DMS79 (cell line): Measurements from ENCODE around the gene AAMDC.
"Not testable (repeated sequence)": the region's sequence is repeated elsewhere in the genome, so short reads cannot be mapped to it uniquely, and the experiment has no call there.

Experiments used
- DNase-seq: peaks from one replicate; lab custom pipeline; 2025; lab: John Stamatoyannopoulos, UW

The AAMDC gene

DNA sequence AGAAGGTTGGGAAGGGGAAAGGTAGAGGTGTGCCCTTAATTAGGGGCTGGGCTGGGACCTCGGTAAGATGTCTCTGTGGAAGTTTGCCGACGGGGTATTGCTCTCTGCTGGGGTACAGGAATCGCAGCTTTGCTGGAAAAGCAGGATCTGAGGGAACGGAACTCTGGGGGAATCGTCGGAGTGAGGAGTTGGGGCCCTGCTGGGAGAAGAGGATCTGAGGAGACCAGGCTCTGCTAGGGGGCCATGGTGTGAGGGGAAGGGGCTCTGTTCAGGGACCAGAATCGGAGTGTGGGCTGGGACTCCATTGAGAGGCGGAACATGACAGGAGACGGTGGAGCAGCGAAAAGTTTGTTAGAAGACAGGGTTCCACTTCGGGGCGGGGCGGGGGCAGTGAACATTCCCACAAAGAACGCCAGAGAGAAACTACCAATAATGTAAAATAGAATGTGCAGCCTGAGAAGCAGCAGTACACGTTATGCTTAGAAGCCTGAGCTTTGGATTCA lies 456 bp downstream of the AAMDC start:
- DNase-seq: peak; percentile 32

GRCh38 chr11:77822126-77822525 lies 1.2 kb downstream of the AAMDC start:
- not testable (repeated sequence) for DNase-seq

GRCh38 chr11:77823775-77824174 lies 2.8 kb downstream of the AAMDC start:
- no peak for DNase-seq

DNA sequence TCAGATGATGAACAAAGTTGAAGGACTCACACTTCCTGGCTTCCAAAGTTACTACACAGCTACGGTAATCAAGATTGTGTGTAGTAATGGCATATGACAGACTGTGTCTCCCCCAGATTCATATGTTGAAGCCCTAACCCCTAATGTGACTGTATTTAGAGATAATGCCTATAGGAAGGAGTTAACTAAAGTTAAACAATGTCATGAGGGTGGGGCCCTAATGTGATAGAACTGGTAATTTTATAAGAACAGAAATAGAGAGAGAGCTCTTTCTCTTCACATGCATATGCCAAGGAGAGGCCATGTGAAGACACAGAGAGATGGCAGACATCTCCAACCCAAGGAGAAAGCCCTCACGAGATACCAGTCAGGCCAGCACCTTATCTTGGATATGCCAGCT lies 8.0 kb downstream of the AAMDC start:
- DNase-seq: no peak

DNA sequence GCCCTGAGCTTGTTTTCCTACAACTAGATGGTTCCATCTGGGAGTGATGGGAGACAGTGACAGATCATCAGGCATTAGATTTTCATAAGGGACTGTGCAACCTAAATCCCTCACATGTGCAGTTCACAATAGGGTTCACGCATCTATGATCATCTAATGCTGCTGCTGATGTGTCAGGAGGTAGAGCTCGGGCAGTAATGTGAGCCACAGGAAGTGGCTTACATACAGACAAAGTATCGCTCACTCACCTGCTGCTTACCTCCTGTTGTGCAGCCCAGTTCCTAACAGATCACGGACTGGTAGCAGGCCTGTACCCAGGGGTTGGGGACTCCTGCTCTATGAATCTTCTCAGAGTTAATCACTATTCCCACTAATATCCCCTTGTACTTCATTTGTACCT lies 12.4 kb downstream of the AAMDC start:
- no peak for DNase-seq

GRCh38 chr11:77842441-77843121 lies 21.6 kb downstream of the AAMDC start:
- no peak for DNase-seq

DNA sequence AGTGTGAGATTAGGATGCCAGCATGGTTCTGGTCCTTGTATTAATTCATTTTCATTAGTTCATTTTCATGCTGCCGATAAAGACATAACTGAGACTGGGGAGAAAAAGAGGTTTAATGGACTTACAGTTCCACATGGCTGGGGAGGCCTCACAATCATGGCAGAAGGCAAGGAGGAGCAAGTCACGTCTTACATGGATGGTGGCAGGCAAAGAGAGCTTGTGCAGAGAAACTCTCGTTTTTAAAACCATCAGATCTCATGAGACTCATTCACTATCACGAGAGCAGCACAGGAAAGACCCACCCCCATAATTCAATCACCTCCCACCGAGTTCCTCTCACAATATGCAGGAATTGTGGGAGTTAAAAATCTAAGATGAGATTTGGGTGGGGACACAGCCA lies 22.8 kb downstream of the AAMDC start:
- DNase-seq: not testable (repeated sequence)

DNA sequence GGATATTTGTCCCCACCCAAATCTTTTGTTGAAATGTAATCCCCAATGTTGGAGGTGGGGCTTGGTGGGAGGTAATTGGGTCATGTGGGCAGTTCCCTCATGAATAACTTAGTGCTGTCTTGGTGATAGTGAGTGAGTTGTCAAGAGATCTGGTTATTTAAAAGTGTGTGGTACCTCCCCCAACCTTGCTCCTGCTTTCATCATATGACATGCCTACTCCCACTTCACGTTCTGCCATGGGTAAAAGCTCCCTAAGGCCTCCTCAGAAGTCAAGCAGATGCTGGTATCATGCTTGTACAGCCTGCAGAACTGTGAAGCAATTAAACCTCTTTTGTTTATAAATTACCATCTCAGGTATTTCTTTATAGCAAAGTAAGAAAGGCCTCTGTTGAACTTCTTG lies 30.6 kb downstream of the AAMDC start:
- no peak for DNase-seq

DNA sequence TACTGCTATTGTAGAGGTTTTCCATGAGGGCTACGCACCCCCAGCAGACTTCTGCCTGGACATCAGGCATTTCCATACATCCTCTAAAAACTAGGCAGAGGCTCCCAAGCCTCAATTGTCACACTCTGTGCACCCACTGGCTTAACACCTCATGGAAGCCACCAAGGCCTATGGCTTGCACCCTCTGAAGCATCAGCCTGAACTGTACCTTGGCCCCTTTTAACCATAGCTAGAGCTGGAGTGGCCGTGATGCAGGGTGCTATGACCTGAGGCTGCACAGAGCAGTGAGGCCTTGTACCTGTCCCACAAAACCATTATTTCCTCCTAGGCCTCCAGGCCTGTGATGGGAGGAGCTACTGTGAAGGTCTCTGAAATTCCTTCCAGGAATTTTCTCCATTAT lies 33.9 kb downstream of the AAMDC start:
- no peak for DNase-seq

- DNase-seq: not testable (repeated sequence)
Measured at GRCh38 chr11:77857906-77858457, 37.0 kb downstream of the AAMDC start.

DNA sequence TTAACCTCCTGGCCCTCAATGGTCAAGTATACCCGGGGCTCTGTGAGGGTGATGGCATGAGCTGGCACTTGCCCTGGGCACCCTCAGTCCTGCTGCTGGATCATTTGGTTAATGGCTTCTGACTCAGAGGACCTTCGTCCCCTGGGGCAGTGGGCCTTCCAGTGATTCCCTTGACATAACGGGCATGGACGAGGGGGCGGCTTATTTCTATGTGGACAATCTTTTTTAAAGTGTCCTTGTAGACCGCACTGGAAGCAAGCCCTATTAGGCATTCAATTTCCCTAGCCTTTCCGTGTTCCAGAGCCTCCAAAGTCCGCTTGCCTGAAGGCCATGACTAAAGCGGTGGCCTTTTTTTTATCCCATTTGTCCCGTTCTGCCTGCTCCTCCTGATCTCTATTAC lies 40.5 kb downstream of the AAMDC start:
- not testable (repeated sequence) for DNase-seq

DNA sequence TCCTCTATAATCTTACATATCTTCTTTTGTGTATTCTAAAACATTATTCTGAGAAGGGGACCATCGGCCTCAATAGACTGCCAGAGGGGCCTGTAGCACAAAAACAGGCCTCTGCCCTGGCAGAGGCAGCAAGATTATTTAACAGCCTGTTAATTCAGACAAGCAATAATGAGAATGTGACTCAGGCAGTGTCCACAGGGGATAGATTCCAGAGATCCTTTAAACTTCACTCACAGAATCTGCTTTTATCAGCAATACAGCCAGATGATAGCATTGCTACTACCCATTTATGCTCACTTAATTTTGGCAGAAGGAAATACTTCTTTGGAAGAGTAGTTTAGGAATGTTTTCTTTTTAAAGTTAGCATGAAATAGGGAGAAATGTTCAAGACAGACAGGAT lies 44.9 kb downstream of the AAMDC start:
- no peak for DNase-seq

DNA sequence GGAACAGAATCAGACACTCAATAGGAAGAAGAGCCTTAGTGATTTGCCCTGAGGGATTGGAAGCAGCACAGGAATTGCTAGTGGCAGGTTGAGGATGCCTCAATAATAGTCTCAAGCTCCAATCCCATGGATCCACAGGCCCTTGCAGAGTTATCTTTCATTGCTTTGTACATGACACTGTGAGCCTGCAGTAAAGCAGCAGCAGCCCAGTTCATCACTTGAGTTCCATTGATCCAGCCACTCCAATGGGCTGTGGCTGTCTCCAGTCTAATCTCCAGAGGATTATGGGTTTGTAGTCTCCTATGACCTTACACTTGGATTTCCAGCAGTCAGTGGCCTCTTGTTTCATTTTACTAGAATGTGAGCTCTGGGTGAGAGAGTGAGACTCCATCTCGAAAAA lies 45.4 kb downstream of the AAMDC start:
- DNase-seq: no peak

- no peak for DNase-seq
Measured at GRCh38 chr11:77868744-77869143, 47.8 kb downstream of the AAMDC start.

DNA sequence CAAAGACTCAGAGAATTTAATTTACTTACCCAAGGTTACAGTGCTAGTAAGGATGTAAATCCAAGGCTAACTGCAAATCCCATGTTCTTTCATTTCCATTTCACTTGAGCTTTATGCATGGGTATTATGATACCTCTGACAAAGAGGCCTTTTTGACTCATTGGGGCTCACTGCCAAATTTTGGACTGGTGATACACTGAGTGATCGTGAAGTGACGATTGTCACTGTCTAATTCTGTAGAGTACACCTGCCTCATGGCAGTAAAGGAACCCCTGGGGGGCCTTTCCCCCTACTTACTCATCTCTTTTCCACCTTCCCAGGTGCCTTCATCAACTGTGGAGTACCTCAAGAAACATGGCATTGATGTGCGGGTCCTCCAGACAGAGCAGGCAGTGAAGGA lies 50.9 kb downstream of the AAMDC start:
- DNase-seq: no peak

DNA sequence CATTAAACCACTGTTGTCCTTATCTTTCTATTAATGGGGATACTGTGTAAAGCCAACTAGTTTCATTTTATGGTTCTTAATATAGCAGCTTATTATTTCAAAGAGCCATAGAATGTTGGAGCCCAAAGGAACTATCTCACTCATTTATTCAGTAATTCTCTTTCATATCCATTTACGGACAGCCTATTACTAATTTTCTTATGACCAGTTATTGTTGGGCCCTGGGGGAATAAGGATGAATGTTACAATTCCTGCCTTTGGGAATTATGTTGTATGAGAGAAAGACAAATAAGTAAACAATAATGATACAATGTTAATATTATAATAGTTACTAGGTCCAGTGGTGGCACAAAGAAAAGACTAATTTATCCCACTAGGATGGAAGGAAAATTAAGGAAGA lies 52.4 kb downstream of the AAMDC start:
- no peak for DNase-seq

DNA sequence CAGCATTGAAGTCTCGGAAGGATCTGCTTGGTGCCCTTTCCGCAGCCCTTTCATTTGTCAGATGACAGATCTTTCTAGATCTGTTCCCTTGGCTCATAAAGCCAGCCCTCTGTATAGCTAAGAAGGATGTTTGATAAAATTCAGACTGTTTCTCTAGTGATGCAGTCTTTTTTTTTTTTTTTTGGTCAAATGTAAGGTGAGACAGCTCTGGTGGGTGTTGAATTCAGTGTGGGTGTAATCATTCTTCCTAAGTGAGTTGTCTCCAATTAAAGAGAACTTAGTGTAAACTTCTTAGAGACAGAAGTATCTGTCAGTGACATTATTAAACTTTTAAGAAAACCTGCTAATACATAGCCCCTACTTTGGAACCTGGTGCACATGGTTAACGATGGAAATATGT lies 53.3 kb downstream of the AAMDC start:
- no peak for DNase-seq

GRCh38 chr11:77876045-77876444 lies 55.1 kb downstream of the AAMDC start:
- no peak for DNase-seq

DNA sequence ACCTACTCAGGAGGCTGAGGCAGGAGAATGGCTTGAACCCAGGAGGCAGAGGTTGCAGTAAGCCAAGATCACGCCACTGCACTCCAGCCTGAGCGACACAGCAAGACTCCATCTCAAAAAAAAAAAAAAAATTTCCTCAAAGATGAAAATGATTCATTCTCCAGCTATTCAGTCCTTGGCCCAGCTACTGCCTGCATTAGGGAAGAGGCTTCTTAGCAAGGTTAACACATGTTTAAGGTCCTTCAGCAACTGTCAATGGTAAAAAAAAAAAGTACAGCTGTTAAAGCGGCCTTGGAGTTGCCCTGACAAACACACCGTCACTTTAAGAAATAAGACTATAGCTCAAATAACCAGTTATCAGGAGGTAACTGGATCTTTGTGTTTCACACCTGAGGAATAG lies 57.3 kb downstream of the AAMDC start:
- not testable (repeated sequence) for DNase-seq

DNA sequence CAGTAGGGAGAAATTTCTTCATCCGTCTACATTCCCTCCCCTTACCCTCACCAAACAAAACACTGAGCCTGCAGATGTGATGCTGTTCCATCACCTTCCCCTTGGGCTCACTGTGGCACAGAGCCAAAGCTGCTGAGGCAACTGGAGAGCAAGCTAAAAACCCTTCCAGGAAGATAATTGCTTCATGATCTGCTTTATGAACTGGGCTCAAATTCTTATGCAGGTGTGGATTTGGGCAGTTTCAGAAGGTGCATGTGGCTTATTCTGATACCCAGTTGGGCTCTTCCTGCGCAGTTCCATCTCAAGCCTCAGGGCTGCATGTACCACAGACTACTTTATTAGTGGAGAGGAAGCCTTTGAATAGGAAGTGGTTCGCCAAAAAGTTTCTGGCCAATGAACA lies 58.3 kb downstream of the AAMDC start:
- peak; percentile 31 for DNase-seq

DNA sequence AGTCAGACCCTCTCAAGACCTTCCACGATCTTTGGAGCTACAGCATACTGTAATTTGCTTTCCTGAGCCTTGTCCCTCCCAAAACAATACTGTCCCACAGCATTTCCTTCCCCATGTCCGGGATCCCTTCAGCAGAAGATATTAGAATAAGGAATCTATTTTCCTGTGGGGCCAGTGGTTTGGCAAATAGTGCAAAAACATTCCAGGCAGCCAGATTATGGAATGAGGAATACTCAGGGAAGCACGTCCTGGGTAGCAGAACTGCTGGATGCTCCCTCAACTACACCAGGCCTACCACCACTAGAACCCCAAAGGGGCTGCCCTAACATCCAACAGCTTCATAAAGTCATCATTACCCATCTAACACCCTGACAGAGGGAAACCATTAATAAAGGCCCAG lies 61.5 kb downstream of the AAMDC start:
- no peak for DNase-seq

GRCh38 chr11:77883775-77884174 lies 62.8 kb downstream of the AAMDC start:
- DNase-seq: no peak

GRCh38 chr11:77884186-77884828 lies 63.4 kb downstream of the AAMDC start:
- no peak for DNase-seq

DNA sequence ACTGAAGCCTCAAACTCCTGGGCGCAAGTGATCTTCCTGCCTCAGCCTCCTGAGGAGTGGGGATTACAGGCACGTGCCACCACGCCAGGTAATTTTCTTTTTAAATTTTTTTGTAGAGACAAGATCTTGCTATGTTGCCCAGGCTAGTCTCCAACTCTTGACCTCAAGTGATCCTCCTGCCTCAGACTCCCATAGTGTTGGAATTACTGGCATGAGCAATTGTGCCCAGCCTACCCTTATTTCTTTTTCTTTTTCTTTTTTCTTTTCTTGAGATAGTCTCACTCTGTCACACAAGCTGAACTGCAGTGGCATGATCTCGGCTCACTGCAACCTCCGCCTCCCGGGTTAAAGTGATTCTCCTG lies 63.9 kb downstream of the AAMDC start:
- DNase-seq: no peak
